Fibroblast of lung (primary cell): ENCODE results near the gene COA1.

Experiments used
- CTCF ChIP-seq, 2 donors: IDR thresholded peaks in 1 of 2; conservative IDR thresholded peaks in 1 of 2; 1 replicate in 1 of 2; 2 replicates in 1 of 2; pipeline ENCODE4 v1.5.1; 2011 to 2012; ENCODE audit warnings: low read length in 2 of 2, control low read depth in 1 of 2, inconsistent platforms in 1 of 2, low read depth in 1 of 2, mild to moderate bottlenecking in 1 of 2
- EZH2 ChIP-seq: IDR thresholded peaks from 2 replicates; pipeline ENCODE4 v1.5.1; 2012; ENCODE audit warnings: low read length, control low read depth, mild to moderate bottlenecking; ENCODE audit errors: missing control alignments

GRCh38 chr7:43632746-43633145 lies 96.6 kb downstream of the COA1 start:
- TF ChIP-seq CTCF (conservative IDR thresholded peaks at IDR 0.05 in 1 of 2, IDR thresholded peaks at IDR 0.05 in 1 of 2; ENCODE audit: low read depth in 1 of 2, low read length in 2 of 2): no peak
- no peak for TF ChIP-seq EZH2
